Astrocyte (in vitro differentiated cells and primary cell): ENCODE measurements around the gene TWSG1. TPM values are rescaled to one million over a fixed set of nuclear protein-coding genes. Genes with fewer than 3 reads are reported as not detected.

Experiments
- DNase-seq: peaks from one replicate; pipeline ENCODE4 v3.0.0-alpha.2; 2010; ENCODE audit warnings: low read depth
- FAIRE-seq: peaks from 2 replicates; lab custom pipeline; 2011; peaks lifted over from hg19 to GRCh38; lab: Jason Lieb, UNC
- H2AFZ ChIP-seq: 2 replicates; pipeline ENCODE4 v1.6.0; 2012; ENCODE audit warnings: low read depth, low read length, inconsistent platforms
- H3K27ac ChIP-seq: 2 replicates; pipeline ENCODE4 v1.5.1; 2011; ENCODE audit warnings: low read depth, low read length, inconsistent platforms
- H3K27me3 ChIP-seq: 2 replicates; pipeline ENCODE4 v1.6.0; 2011; ENCODE audit warnings: low read length, inconsistent platforms; ENCODE audit not compliant: insufficient read depth
- H3K36me3 ChIP-seq: 2 replicates; pipeline ENCODE4 v1.5.1; 2011; ENCODE audit warnings: low read length, inconsistent platforms; ENCODE audit not compliant: insufficient read depth
- H3K4me1 ChIP-seq: 2 replicates; pipeline ENCODE4 v1.5.1; 2011; ENCODE audit warnings: low read length, inconsistent platforms; ENCODE audit not compliant: insufficient read depth
- H3K4me2 ChIP-seq: 2 replicates; pipeline ENCODE4 v1.6.0; 2012; ENCODE audit warnings: low read length, inconsistent platforms
- H3K4me3 ChIP-seq: 2 replicates; pipeline ENCODE4 v1.5.1; 2011; ENCODE audit warnings: low read depth, mild to moderate bottlenecking, low read length, inconsistent platforms; ENCODE audit not compliant: insufficient read depth
- H3K79me2 ChIP-seq: 2 replicates; pipeline ENCODE4 v1.6.0; 2012; ENCODE audit warnings: mild to moderate bottlenecking, low read length, inconsistent platforms; ENCODE audit not compliant: insufficient read depth
- H3K9ac ChIP-seq: 2 replicates; pipeline ENCODE4 v1.6.0; 2012; ENCODE audit warnings: mild to moderate bottlenecking, low read length, inconsistent platforms
- H3K9me3 ChIP-seq: 2 replicates; pipeline ENCODE4 v1.5.1; 2012; ENCODE audit warnings: low read depth, mild to moderate bottlenecking, low read length, inconsistent platforms; ENCODE audit not compliant: insufficient read depth
- H4K20me1 ChIP-seq: 2 replicates; pipeline ENCODE4 v1.6.0; 2012; ENCODE audit warnings: low read length, inconsistent platforms; ENCODE audit not compliant: insufficient read depth
- H3K27ac Mint-ChIP-seq: one replicate; pipeline ENCODE4 v1.8.0; 2021; ENCODE audit warnings: mild to moderate bottlenecking, mixed read lengths; ENCODE audit not compliant: unreplicated experiment
- H3K27me3 Mint-ChIP-seq: one replicate; pipeline ENCODE4 v1.8.0; 2021; ENCODE audit warnings: low read depth, mixed read lengths; ENCODE audit not compliant: unreplicated experiment
- H3K36me3 Mint-ChIP-seq: one replicate; pipeline ENCODE4 v1.8.0; 2021; ENCODE audit warnings: low read depth, mixed read lengths; ENCODE audit not compliant: unreplicated experiment
- H3K4me1 Mint-ChIP-seq: one replicate; pipeline ENCODE4 v1.8.0; 2021; ENCODE audit warnings: low read depth, mixed read lengths; ENCODE audit not compliant: unreplicated experiment
- H3K4me3 Mint-ChIP-seq: one replicate; pipeline ENCODE4 v1.8.0; 2021; ENCODE audit warnings: mild to moderate bottlenecking, moderate library complexity, mixed read lengths; ENCODE audit not compliant: unreplicated experiment
- H3K9me3 Mint-ChIP-seq: one replicate; pipeline ENCODE4 v1.8.0; 2021; ENCODE audit warnings: mild to moderate bottlenecking, mixed read lengths; ENCODE audit not compliant: unreplicated experiment
- CTCF ChIP-seq: IDR thresholded peaks from 2 replicates; pipeline ENCODE4 v1.5.1; 2011; ENCODE audit warnings: low read depth, mild to moderate bottlenecking, inconsistent platforms, low read length, moderate library complexity; ENCODE audit not compliant: insufficient read depth
- EZH2 ChIP-seq: IDR thresholded peaks from 2 replicates; pipeline ENCODE4 v1.6.1; 2012; ENCODE audit warnings: mild to moderate bottlenecking, low read length, inconsistent platforms; ENCODE audit not compliant: insufficient read depth
- total RNA-seq: library from RNA; stranded (reverse); gene quantifications from 2 replicates; pipeline ENCODE4 v1.2.1, GENCODE V29; 2021

The TWSG1 gene
- total RNA-seq, 1 donor from 2014 or later: 48.4 TPM

GRCh38 chr18:9436206-9436929 lies 101.8 kb downstream of the TWSG1 start:
- H3K9me3 Mint-ChIP-seq: no peaks in the 10 kb centered on the region
- Histone ChIP-seq H3K4me2 (no peak overlapping the region), H3K4me3 (no peak overlapping the region), H4K20me1 (no peaks in the 10 kb centered on the region), H3K36me3 (no peaks in the 10 kb centered on the region), H3K4me1 (peaks cover 3% of the 10 kb centered on the region), H3K9ac (no peak overlapping the region), H3K9me3 (no peaks in the 10 kb centered on the region), H3K27ac (no peak overlapping the region), H3K79me2 (no peaks in the 10 kb centered on the region), H3K27me3 (no peaks in the 10 kb centered on the region), H2AFZ (no peak overlapping the region)
- H3K27ac Mint-ChIP-seq: peak overlapping the region; percentile 36
- no peak overlapping the region for H3K4me3 Mint-ChIP-seq
- TF ChIP-seq EZH2 (no peak), CTCF (no peak)
- H3K4me1 Mint-ChIP-seq: peaks cover 5% of the 10 kb centered on the region
- H3K36me3 Mint-ChIP-seq: no peaks in the 10 kb centered on the region
- DNase-seq: no peak
- no peaks in the 10 kb centered on the region for H3K27me3 Mint-ChIP-seq
- peak; percentile 20 for FAIRE-seq

DNA sequence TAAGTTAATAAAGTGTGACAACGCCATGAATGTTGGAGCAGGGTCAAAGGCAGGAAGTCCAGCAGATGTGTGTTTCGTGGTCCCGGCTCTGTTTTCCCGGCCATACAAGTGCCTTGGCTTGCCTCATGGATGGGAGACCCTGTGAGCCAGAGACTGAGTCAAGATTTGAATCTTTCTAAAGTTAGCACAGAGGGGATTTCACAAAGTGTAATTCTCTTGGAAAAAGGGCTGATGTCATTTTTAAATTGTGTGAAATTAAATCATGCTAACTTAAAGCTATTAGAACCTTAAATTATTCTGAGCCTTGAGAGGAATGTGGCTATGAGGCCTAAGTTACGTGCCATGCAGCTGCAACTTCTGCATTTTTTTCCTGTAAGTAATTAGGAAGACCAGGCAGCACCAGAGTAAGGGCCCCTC lies 102.5 kb downstream of the TWSG1 start:
- peak overlapping the region; percentile 13 for H2AFZ ChIP-seq
- H3K36me3 Mint-ChIP-seq: no peaks in the 10 kb centered on the region
- no peaks in the 10 kb centered on the region for H3K9me3 Mint-ChIP-seq
- H4K20me1 ChIP-seq: no peaks in the 10 kb centered on the region
- no peaks in the 10 kb centered on the region for H3K27me3 ChIP-seq
- H3K27ac ChIP-seq: no peak overlapping the region
- peaks cover 5% of the 10 kb centered on the region for H3K4me1 Mint-ChIP-seq
- FAIRE-seq (peak; percentile 20), DNase-seq (peak; percentile 57)
- H3K4me3 Mint-ChIP-seq: no peak overlapping the region
- H3K4me3 ChIP-seq: no peak overlapping the region
- no peak overlapping the region for H3K4me2 ChIP-seq
- no peaks in the 10 kb centered on the region for H3K27me3 Mint-ChIP-seq
- H3K36me3 ChIP-seq: no peaks in the 10 kb centered on the region
- H3K9me3 ChIP-seq: no peaks in the 10 kb centered on the region
- no peak overlapping the region for H3K9ac ChIP-seq
- H3K4me1 ChIP-seq: peaks cover 3% of the 10 kb centered on the region
- TF ChIP-seq CTCF (no peak), EZH2 (no peak)
- peak overlapping the region; percentile 69 for H3K27ac Mint-ChIP-seq
- no peaks in the 10 kb centered on the region for H3K79me2 ChIP-seq

DNA sequence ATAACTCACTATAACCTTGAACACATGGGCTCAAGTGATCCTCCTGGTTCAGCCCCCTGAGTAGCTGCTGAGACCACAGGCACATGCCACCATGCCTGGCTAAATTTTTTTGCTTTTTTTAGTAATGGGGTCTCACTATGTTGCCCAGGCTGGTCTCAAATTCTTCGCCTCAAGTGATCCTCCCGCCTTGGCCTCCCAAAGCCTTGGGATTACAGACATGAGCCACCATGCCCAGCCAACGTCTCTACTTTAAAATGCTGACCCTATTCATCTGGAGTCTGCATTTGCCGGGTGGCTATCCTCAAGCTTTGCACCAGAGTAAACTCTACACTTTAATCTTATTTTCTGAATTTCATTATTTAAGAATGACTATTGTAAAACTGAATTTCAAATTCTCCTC lies 103.1 kb downstream of the TWSG1 start:
- FAIRE-seq (no peak), DNase-seq (no peak)
- no peak overlapping the region for H3K27ac Mint-ChIP-seq

More for the DNA sequence above, 103.1 kb downstream of the TWSG1 start:
- H3K4me1 ChIP-seq: peaks cover 3% of the 10 kb centered on the region
- H2AFZ ChIP-seq: no peak overlapping the region
- no peak overlapping the region for H3K9ac ChIP-seq
- H3K36me3 Mint-ChIP-seq: no peaks in the 10 kb centered on the region
- TF ChIP-seq EZH2 (no peak), CTCF (no peak)
- H3K9me3 ChIP-seq: no peaks in the 10 kb centered on the region
- H3K4me2 ChIP-seq: no peak overlapping the region
- no peaks in the 10 kb centered on the region for H3K9me3 Mint-ChIP-seq
- H3K4me3 Mint-ChIP-seq: no peak overlapping the region
- H4K20me1 ChIP-seq: no peaks in the 10 kb centered on the region
- H3K4me3 ChIP-seq: no peak overlapping the region
- no peaks in the 10 kb centered on the region for H3K27me3 ChIP-seq
- H3K79me2 ChIP-seq: no peaks in the 10 kb centered on the region
- H3K36me3 ChIP-seq: no peaks in the 10 kb centered on the region
- no peak overlapping the region for H3K27ac ChIP-seq
- no peaks in the 10 kb centered on the region for H3K27me3 Mint-ChIP-seq
- H3K4me1 Mint-ChIP-seq: peaks cover 5% of the 10 kb centered on the region
